ENCODE measurements around the gene SUSD1.

SUSD1 gene

GRCh38 chr9:112028242-112029221 is 146.6 kb downstream of the SUSD1 start:
- Mint-ChIP-seq H3K4me1 (ENCODE audit: low read depth) (peaks cover 62% of the 10 kb centered on the region), H3K4me3 (peak overlapping the region; percentile 18), H3K36me3 (ENCODE audit: low read depth) (peaks cover 8% of the 10 kb centered on the region), H3K27me3 (peaks cover 10% of the 10 kb centered on the region), H3K27ac (peak overlapping the region; percentile 81), H3K9me3 (peaks cover 4% of the 10 kb centered on the region)

GRCh38 chr9:112025850-112026249 is 149.2 kb downstream of the SUSD1 start:
- no peak overlapping the region for H3K27ac Mint-ChIP-seq
- no peak overlapping the region for H3K4me3 Mint-ChIP-seq
- H3K27me3 Mint-ChIP-seq: peaks cover 18% of the 10 kb centered on the region
- H3K9me3 Mint-ChIP-seq: peaks cover 4% of the 10 kb centered on the region
- H3K36me3 Mint-ChIP-seq (ENCODE audit: low read depth): peaks cover 8% of the 10 kb centered on the region
- H3K4me1 Mint-ChIP-seq (ENCODE audit: low read depth): peaks cover 53% of the 10 kb centered on the region

- H3K27me3 Mint-ChIP-seq: peaks cover 18% of the 10 kb centered on the region
- no peak overlapping the region for H3K4me3 Mint-ChIP-seq
- no peak overlapping the region for H3K27ac Mint-ChIP-seq
- H3K36me3 Mint-ChIP-seq (ENCODE audit: low read depth): peaks cover 8% of the 10 kb centered on the region
- peaks cover 37% of the 10 kb centered on the region for H3K4me1 Mint-ChIP-seq (ENCODE audit: low read depth)
- peaks cover 4% of the 10 kb centered on the region for H3K9me3 Mint-ChIP-seq
Observed at GRCh38 chr9:112021742-112022141, 153.4 kb downstream of the SUSD1 start.

DNA sequence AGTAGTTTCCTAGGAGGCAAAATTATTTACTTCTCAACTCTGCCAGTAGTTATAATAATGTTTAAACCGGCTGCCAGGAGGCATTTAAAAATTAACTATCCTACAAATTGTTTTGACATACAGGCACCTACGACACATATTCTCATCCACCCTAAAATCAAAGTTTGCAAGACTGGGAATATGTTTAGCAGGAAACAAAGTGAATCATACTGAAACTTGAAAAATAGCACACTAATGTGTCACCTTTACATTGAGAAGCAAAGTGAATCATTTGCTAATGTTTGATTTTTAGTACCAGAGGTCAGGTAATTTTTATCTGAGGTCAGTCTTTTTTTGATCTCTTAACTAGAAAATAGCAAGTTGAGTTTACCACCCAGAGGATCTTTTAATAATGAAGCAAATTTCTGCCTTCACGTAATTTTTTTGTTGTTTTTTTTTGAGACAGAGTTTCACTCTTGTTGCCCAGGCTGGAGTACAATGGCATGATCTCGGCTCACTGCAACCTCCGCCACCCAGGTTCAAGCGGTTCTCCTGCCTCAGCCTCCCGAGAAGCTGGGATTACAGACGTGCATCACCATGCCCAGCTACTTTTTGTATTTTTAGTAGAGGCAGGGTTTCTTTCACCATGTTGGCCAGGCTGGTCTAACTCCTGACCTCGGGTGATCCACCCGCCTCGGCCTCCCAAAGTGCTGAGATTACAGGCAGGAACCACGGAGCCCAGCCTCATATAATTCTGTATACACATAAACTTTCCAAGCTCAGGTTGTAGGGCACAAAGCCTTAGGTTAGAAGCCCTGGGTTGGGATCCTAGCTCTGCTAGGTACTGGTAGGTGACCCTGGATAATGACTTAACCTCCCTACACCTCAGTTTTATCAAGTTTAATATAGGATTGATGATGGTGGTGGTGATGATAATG is 154.2 kb downstream of the SUSD1 start:
- H3K4me3 Mint-ChIP-seq: peak overlapping the region; percentile 17

GRCh38 chr9:112017878-112018277 is 157.2 kb downstream of the SUSD1 start:
- no peaks in the 10 kb centered on the region for H3K36me3 Mint-ChIP-seq (ENCODE audit: low read depth)
- no peak overlapping the region for H3K27ac Mint-ChIP-seq
- no peak overlapping the region for H3K4me3 Mint-ChIP-seq
- H3K9me3 Mint-ChIP-seq: no peaks in the 10 kb centered on the region
- H3K27me3 Mint-ChIP-seq: peaks cover 4% of the 10 kb centered on the region
- H3K4me1 Mint-ChIP-seq (ENCODE audit: low read depth): peaks cover 56% of the 10 kb centered on the region

More for the DNA sequence above, 154.2 kb downstream of the SUSD1 start:
- Mint-ChIP-seq H3K9me3 (peaks cover 4% of the 10 kb centered on the region), H3K36me3 (ENCODE audit: low read depth) (peaks cover 8% of the 10 kb centered on the region), H3K27me3 (peaks cover 15% of the 10 kb centered on the region), H3K4me1 (ENCODE audit: low read depth) (peaks cover 37% of the 10 kb centered on the region), H3K27ac (peak overlapping the region; percentile 76)

- Mint-ChIP-seq H3K36me3 (ENCODE audit: low read depth) (no peaks in the 10 kb centered on the region), H3K27ac (no peak overlapping the region), H3K4me3 (no peak overlapping the region), H3K9me3 (no peaks in the 10 kb centered on the region), H3K27me3 (no peaks in the 10 kb centered on the region), H3K4me1 (ENCODE audit: low read depth) (peaks cover 61% of the 10 kb centered on the region)
Observed at GRCh38 chr9:112015736-112016135, 159.4 kb downstream of the SUSD1 start.

DNA sequence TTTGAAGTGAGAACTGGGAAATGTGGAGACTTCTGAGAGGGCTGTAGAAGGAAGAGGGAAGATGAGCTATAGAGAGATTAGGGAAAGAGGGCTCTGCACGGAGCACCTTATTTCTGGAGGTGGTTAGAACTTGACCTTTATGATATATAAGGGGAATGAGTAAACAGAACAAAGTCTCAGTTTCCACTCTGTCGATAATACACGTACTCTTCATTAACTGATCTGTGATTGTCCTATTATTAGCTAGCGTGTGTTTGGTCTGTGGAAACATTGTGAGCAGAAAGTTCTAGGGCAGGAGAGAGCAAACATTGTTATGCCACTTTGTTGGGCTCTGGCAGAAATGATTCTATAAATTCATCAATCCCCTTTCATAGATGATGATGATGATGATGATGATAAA is 159.9 kb downstream of the SUSD1 start:
- Mint-ChIP-seq H3K9me3 (no peaks in the 10 kb centered on the region), H3K4me1 (ENCODE audit: low read depth) (peaks cover 57% of the 10 kb centered on the region), H3K36me3 (ENCODE audit: low read depth) (no peaks in the 10 kb centered on the region), H3K27ac (no peak overlapping the region), H3K4me3 (no peak overlapping the region), H3K27me3 (no peaks in the 10 kb centered on the region)

- Mint-ChIP-seq H3K4me1 (ENCODE audit: low read depth) (peaks cover 51% of the 10 kb centered on the region), H3K27ac (peak overlapping the region; percentile 87), H3K9me3 (no peaks in the 10 kb centered on the region), H3K27me3 (no peaks in the 10 kb centered on the region), H3K4me3 (no peak overlapping the region), H3K36me3 (ENCODE audit: low read depth) (no peaks in the 10 kb centered on the region)
Observed at GRCh38 chr9:112013266-112013665, 161.8 kb downstream of the SUSD1 start.

- H3K27me3 Mint-ChIP-seq: no peaks in the 10 kb centered on the region
- peaks cover 61% of the 10 kb centered on the region for H3K4me1 Mint-ChIP-seq (ENCODE audit: low read depth)
- peak overlapping the region; percentile 87 for H3K27ac Mint-ChIP-seq
- peak overlapping the region; percentile 30 for H3K4me3 Mint-ChIP-seq
- no peaks in the 10 kb centered on the region for H3K9me3 Mint-ChIP-seq
- no peaks in the 10 kb centered on the region for H3K36me3 Mint-ChIP-seq (ENCODE audit: low read depth)
Observed at GRCh38 chr9:112012026-112012902, 162.8 kb downstream of the SUSD1 start.

DNA sequence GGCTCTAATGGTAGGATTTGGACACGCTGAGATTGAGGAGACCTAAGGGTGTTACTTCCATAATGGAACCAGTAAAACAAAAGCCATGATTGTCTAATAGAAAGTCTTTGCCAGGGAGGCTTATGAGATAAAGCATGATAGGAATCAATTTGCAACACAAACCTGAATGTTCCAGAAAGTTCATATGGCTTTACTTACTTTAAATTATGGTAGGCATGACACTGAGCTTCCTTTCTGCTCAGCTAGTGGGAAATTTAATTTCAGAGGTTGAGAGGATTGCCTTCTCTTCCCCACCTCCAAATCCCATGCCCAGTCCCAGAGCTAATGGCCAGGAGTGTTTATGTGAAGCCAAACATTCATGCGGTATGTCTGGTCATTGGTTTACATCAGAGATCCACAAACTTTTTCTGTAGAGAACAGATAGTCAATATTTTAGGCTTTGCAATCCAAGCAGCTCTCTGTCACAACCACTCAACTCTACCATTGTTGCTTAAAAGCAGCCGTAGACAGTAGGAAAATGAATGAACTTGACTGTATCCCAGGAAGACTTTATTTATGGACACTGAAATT is 164.0 kb downstream of the SUSD1 start:
- Mint-ChIP-seq H3K4me3 (no peak overlapping the region), H3K27me3 (no peaks in the 10 kb centered on the region), H3K27ac (no peak overlapping the region), H3K4me1 (ENCODE audit: low read depth) (peaks cover 61% of the 10 kb centered on the region), H3K9me3 (no peaks in the 10 kb centered on the region), H3K36me3 (ENCODE audit: low read depth) (no peaks in the 10 kb centered on the region)

DNA sequence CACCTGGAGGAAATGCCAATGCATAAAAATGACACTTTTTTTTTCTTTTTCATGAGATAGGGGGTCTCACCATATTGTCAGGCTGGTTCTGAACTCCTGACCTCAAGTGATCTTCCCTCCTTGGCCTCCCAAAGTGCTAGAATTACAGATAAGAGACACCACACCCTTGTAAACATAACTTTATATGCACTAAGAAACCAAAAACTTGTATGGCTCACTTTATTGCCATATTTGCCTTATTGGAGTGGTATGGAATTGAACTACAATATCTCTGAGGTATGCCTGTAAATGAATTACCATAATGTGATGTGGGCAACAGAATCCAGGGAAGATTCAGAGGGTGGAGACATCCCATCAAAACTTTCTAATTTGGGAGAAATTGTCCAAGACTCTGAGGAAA is 164.6 kb downstream of the SUSD1 start:
- no peak overlapping the region for H3K4me3 Mint-ChIP-seq
- H3K27ac Mint-ChIP-seq: no peak overlapping the region

GRCh38 chr9:112009656-112010055 is 165.4 kb downstream of the SUSD1 start:
- Mint-ChIP-seq H3K9me3 (no peaks in the 10 kb centered on the region), H3K4me3 (no peak overlapping the region), H3K4me1 (ENCODE audit: low read depth) (peaks cover 54% of the 10 kb centered on the region), H3K27me3 (no peaks in the 10 kb centered on the region), H3K27ac (no peak overlapping the region), H3K36me3 (ENCODE audit: low read depth) (no peaks in the 10 kb centered on the region)

More for the DNA sequence above, 164.6 kb downstream of the SUSD1 start:
- Mint-ChIP-seq H3K4me1 (ENCODE audit: low read depth) (peaks cover 58% of the 10 kb centered on the region), H3K27me3 (no peaks in the 10 kb centered on the region), H3K9me3 (no peaks in the 10 kb centered on the region), H3K36me3 (ENCODE audit: low read depth) (no peaks in the 10 kb centered on the region)

DNA sequence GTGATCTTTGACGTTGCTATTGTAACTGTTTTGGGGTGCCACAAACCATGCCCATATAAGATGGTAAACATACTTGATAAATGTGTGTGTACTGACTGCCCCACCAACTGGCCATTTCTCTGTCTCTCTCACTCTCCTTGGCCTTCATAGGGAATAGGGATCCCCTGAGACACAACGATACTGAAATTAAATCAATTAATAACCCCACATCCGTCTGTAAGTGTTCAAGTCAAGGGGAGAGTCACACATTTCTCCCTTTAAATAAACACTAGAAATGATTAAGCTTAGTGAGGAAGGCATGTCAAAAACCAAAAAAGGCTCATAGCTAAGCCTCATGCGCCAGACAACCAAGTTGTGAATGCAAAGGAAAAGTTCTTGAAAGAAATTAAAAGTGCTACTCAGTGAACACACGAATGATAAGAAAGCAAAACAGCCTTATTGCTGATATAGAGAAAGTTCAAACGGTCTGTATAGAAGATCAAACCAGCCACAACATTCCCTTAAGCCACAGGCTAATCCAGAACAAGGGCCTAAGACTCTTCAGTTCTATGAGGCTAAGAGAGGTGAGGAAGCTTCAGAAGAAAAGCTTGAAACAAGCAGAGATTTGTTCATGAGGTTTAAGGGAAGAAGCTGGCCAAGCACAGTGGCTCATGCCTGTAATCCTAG is 167.4 kb downstream of the SUSD1 start:
- Mint-ChIP-seq H3K4me1 (ENCODE audit: low read depth) (peaks cover 55% of the 10 kb centered on the region), H3K27me3 (no peaks in the 10 kb centered on the region), H3K27ac (no peak overlapping the region), H3K36me3 (ENCODE audit: low read depth) (no peaks in the 10 kb centered on the region), H3K4me3 (no peak overlapping the region), H3K9me3 (no peaks in the 10 kb centered on the region)
